ENCODE measurements around the gene PLRG1.
"Not testable (repeated sequence)": the region's sequence is repeated elsewhere in the genome, so short reads cannot be mapped to it uniquely, and the experiment has no call there.

PLRG1 gene

DNA sequence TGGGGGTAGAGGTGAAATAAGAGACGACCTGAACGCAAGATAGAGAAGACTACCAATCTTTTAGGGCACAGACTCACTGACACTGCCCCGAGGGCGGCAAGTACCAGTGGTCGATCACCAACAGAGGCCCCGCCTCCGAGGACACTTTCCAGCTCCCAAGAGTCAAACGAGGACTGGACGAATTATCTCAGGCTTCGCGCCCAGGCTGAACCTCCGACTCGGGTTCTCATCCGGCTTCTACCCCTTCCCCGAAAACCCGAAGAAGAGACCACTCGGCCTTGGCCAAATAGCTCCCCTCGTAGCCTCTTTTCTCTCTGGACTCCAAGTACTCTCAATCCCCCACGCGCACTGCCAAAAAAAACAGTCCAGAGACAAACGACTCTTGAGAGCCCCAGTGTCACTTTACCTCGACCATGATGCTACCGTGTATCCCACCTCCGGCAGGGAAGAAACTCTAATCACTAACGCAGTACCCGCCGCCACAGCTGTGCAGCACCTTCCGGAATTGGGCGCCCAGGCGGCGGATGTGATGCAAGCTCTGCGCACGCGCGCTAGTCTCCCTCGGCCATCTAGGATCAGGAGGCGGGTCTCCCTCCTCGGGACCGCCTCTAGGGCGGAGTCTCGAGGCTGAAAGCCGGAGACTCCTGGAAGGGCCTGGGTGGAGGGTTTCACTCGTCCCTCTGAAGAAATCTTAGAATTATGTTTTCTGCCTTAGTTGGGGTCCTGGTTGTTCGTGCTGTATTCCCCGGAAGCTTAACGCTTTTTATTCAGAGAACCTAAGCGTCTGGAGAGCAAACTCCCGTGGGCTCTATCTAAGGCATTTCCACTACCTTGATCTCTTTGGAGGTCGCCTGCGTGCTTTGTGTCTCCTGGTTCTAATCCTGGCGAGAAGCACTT, at the start of gene PLRG1:
Gene PLRG1, minus strand, starts transcription at position 507 of the 897 bp plus-strand sequence. Its CDS starts 92 bp downstream, at position 415.
- no peaks in the 10 kb centered on the region for H3K9me3 ChIP-seq (ENCODE audit: severe bottlenecking)
- TF ChIP-seq, protein P1, sequence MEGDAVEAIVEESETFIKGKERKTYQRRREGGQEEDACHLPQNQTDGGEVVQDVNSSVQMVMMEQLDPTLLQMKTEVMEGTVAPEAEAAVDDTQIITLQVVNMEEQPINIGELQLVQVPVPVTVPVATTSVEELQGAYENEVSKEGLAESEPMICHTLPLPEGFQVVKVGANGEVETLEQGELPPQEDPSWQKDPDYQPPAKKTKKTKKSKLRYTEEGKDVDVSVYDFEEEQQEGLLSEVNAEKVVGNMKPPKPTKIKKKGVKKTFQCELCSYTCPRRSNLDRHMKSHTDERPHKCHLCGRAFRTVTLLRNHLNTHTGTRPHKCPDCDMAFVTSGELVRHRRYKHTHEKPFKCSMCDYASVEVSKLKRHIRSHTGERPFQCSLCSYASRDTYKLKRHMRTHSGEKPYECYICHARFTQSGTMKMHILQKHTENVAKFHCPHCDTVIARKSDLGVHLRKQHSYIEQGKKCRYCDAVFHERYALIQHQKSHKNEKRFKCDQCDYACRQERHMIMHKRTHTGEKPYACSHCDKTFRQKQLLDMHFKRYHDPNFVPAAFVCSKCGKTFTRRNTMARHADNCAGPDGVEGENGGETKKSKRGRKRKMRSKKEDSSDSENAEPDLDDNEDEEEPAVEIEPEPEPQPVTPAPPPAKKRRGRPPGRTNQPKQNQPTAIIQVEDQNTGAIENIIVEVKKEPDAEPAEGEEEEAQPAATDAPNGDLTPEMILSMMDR (IDR thresholded peaks at IDR 0.05; ENCODE audit: low read depth, low read length) = 0 out of 2 replicates have a peak, but pooled peaks have one; percentile 1
- peak within 1 kb of the TSS; percentile 92 for H3K4me3 ChIP-seq (ENCODE audit: low read depth, low read length)
- H3K36me3 ChIP-seq = peaks cover 27% of the 10 kb centered on the region
- DNase-seq = peak; percentile 98
- no peaks in the 10 kb centered on the region for H3K27me3 ChIP-seq (ENCODE audit: insufficient read depth, low read depth, severe bottlenecking)
- H3K27ac ChIP-seq = peak within 1 kb of the TSS; percentile 82

- Histone ChIP-seq H3K36me3 (no peaks in the 10 kb centered on the region), H3K4me3 (ENCODE audit: low read depth, low read length) (no peak overlapping the region), H3K27ac (no peak overlapping the region), H3K9me3 (ENCODE audit: severe bottlenecking) (no peaks in the 10 kb centered on the region), H3K27me3 (ENCODE audit: insufficient read depth, low read depth, severe bottlenecking) (no peaks in the 10 kb centered on the region)
- no peak for DNase-seq
- TF ChIP-seq, protein P1 (IDR thresholded peaks at IDR 0.05; ENCODE audit: low read depth, low read length) = no peak
Observed at GRCh38 chr4:154597798-154598774, 47.9 kb upstream of the PLRG1 start.

GRCh38 chr4:154597281-154597680, 47.1 kb upstream of the PLRG1 start:
- H3K4me3 ChIP-seq (ENCODE audit: low read depth, low read length) = not testable (repeated sequence)

GRCh38 chr4:154595807-154596206, 45.6 kb upstream of the PLRG1 start:
- Histone ChIP-seq H3K4me3 (ENCODE audit: low read depth, low read length) (no peak overlapping the region), H3K36me3 (no peaks in the 10 kb centered on the region), H3K9me3 (ENCODE audit: severe bottlenecking) (no peaks in the 10 kb centered on the region), H3K27ac (no peak overlapping the region), H3K27me3 (ENCODE audit: insufficient read depth, low read depth, severe bottlenecking) (no peaks in the 10 kb centered on the region)
- TF ChIP-seq, protein P1 (IDR thresholded peaks at IDR 0.05; ENCODE audit: low read depth, low read length) = no peak
- no peak for DNase-seq

More at GRCh38 chr4:154597281-154597680, 47.1 kb upstream of the PLRG1 start:
- not testable (repeated sequence) for H3K9me3 ChIP-seq (ENCODE audit: severe bottlenecking); H3K27me3 ChIP-seq (ENCODE audit: insufficient read depth, low read depth, severe bottlenecking); H3K27ac ChIP-seq; DNase-seq; H3K36me3 ChIP-seq

GRCh38 chr4:154594343-154594742, 44.1 kb upstream of the PLRG1 start:
- not testable (repeated sequence) for H3K4me3 ChIP-seq (ENCODE audit: low read depth, low read length); H3K36me3 ChIP-seq; H3K27me3 ChIP-seq (ENCODE audit: insufficient read depth, low read depth, severe bottlenecking); DNase-seq; H3K9me3 ChIP-seq (ENCODE audit: severe bottlenecking); H3K27ac ChIP-seq

GRCh38 chr4:154593868-154594267, 43.7 kb upstream of the PLRG1 start:
- Histone ChIP-seq H3K36me3 (no peaks in the 10 kb centered on the region), H3K27me3 (ENCODE audit: insufficient read depth, low read depth, severe bottlenecking) (no peaks in the 10 kb centered on the region), H3K27ac (no peak overlapping the region), H3K9me3 (ENCODE audit: severe bottlenecking) (no peaks in the 10 kb centered on the region), H3K4me3 (ENCODE audit: low read depth, low read length) (no peak overlapping the region)
- DNase-seq = no peak
- TF ChIP-seq, protein P1 (IDR thresholded peaks at IDR 0.05; ENCODE audit: low read depth, low read length) = no peak
